Lower leg skin (tissue), 3 donors: Measurements from ENCODE around the gene AKAP9.
"Not testable (repeated sequence)": the region's sequence is repeated elsewhere in the genome, so short reads cannot be mapped to it uniquely, and the experiment has no call there.

Experiments
- POLR2A ChIP-seq, 2 donors: fragments of 450-650 bp; IDR thresholded peaks; one replicate each; pipeline ENCODE4 v1.6.1; 2016 to 2017; ENCODE audit warnings: antibody characterized with exemption in 2 of 2, mild to moderate bottlenecking in 1 of 2, moderate library complexity in 1 of 2
- TF ChIP-seq, protein P1 (sequence below), 3 donors: fragments of 450-650 bp; IDR thresholded peaks; one replicate each; pipeline ENCODE4 v1.5.1; 2016; ENCODE audit warnings: antibody characterized with exemption in 3 of 3, mild to moderate bottlenecking in 3 of 3, moderate library complexity in 2 of 3

DNA sequence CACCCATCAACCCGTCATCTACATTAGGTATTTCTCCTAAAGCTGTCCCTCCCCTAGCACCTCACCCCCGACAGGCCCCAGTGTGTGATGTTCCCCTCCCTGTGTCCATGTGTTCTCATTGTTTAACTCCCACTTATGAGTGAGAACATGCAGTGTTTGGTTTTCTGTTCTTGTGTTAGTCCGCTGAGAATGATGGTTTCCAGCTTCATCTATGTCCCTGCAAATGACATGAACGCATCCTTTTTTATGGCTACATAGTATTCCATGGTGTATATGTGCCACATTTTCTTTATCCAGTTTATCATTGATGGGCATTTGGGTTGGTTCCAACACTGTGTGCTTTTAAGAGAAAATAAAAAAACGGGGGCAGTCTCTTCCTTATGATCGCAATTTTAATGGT, 143.3 kb downstream of the AKAP9 start:
- TF ChIP-seq, protein P1, sequence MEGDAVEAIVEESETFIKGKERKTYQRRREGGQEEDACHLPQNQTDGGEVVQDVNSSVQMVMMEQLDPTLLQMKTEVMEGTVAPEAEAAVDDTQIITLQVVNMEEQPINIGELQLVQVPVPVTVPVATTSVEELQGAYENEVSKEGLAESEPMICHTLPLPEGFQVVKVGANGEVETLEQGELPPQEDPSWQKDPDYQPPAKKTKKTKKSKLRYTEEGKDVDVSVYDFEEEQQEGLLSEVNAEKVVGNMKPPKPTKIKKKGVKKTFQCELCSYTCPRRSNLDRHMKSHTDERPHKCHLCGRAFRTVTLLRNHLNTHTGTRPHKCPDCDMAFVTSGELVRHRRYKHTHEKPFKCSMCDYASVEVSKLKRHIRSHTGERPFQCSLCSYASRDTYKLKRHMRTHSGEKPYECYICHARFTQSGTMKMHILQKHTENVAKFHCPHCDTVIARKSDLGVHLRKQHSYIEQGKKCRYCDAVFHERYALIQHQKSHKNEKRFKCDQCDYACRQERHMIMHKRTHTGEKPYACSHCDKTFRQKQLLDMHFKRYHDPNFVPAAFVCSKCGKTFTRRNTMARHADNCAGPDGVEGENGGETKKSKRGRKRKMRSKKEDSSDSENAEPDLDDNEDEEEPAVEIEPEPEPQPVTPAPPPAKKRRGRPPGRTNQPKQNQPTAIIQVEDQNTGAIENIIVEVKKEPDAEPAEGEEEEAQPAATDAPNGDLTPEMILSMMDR (IDR thresholded peaks at IDR 0.05) = not testable (repeated sequence)
- TF ChIP-seq POLR2A (IDR thresholded peaks at IDR 0.05) = not testable (repeated sequence)
